ENCODE data around the gene LRWD1.
"Not testable (repeated sequence)": the region's sequence is repeated elsewhere in the genome, so short reads cannot be mapped to it uniquely, and the experiment has no call there.

LRWD1 gene

DNA sequence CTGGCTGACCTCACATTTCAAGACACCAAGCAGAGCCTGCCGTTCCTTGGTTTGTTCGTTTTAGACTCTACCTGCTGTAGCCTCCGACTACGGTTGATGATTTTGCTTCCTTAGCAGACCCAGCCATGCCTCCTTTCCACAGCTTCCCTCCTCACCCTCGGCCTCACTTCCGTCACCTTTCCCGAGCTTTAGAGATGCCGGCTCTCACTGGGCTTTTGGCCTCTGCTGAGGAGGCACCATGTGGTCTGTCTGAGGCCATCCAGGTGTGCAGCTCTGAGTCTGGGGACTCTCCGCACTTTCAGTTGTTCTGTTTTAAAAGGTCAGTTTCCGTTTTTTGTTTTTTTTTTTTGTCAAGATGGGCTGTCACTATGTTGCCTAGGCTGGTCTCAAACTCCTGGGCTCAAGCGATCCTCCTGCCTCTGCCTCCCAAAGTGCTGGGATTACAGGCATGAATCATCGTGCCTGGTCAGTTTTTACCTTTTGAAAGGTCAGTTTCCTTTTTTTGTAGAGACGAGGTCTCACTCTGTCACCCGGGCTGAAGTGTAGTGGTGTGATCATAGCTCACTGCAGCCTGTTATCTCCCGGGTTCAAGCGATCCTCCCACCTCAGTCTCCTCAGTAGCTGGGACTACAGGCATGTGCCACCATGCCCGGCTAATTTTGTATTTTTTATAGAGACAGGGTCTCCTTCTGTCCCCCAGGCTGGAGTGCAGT lies 19.7 kb upstream of the LRWD1 start:
- no peak for DNase-seq

DNA sequence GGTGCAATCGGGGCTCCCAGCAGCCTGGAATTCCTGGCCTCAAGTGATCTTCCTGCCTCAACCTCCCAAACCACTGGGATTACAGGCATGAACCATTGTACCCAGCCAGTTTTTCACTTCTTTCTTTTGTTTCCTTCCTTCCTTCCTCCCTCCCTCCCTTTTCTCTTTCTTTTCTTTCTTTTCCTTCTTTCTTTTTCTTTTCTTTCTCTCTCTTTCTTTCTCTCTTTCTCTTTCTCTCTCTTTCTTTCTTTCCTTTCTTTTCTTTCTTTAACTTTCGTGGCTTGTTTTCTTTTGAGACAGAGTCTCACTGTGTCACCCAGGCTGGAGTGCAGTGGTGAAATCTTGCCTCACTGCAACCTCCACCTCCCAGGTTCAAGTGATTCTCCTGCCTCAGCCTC lies 19.1 kb upstream of the LRWD1 start:
- DNase-seq: no peak

DNA sequence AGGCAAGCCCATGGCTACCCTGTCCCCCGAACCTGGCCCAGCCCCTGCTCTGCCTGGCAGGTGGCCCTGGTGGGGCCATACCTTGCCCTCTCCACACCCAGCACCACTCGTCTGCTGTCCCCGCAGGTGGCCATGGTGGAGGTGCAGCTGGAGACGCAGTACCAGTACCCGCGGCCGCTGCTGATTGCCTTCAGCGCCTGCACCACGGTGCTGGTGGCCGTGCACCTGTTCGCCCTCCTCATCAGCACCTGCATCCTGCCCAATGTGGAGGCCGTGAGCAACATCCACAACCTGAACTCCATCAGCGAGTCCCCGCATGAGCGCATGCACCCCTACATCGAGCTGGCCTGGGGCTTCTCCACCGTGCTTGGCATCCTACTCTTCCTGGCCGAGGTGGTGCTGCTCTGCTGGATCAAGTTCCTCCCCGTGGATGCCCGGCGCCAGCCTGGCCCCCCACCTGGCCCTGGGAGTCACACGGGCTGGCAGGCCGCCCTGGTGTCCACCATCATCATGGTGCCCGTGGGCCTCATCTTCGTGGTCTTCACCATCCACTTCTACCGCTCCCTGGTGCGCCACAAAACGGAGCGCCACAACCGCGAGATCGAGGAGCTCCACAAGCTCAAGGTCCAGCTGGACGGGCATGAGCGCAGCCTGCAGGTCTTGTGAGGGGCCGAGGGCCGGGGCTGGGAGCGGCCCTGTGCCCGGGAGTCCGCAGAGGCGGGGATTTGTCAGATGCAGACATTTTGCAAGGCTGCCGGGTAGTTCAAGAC lies 18.2 kb upstream of the LRWD1 start:
- no peak for DNase-seq

DNA sequence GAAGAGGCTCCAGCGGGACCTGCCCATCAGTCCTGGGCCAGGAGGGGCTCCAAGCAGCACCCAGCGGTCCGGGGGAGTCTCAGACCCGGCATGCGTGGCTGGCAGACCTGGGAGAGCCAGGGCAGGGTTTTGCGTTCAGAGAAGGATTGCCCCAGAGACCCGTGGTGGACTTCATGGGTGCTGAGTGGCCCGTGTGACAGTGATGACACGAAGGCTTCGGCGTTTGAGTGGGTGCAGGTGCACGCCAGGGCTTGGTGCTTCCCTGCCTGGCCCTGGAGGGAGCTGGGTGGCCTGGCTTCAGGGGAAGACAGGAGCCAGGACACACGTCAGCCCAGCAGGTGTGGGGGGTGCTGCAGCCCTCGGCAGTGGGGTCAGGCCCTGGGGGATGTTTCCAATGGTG lies 17.5 kb upstream of the LRWD1 start:
- no peak for DNase-seq

DNA sequence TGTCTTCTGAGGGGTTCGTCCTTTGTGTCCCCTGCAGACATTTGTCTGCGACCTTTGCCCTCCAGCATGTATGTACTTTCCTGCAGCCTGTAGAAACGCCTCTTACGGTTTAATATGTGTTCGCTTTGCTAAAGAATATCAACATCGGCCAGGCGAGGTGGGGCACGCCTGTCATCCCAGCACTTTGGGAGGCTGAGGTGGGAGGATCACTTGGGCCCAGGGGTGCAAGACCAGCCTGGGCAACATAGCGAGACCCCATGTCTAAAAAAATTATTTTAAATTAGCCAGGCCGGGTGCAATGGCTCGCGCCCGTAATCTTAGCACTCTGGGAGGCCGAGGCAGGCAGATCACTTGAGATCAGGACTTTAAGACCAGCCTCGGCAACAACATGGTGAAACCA lies 15.6 kb upstream of the LRWD1 start:
- DNase-seq: no peak

DNA sequence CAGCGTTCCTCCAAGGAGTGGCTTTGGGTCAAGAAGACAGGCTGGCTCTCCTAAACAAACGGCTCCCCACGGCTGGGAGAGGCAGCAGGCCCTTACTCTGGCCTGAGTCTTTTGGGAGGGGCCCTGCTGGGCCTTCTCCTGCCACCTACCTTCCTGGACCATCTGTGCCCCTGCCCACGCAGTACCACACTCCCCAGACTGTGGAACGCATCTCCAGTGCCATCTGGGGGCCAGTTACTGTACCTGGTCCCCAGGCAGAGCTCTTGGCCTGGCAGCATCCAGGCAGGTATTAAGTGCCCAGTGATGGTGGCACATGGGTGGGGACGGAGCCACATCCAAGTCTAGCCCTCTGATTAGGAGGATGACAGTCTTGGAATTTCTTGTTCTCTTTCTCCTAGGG lies 14.5 kb upstream of the LRWD1 start:
- DNase-seq: no peak

DNA sequence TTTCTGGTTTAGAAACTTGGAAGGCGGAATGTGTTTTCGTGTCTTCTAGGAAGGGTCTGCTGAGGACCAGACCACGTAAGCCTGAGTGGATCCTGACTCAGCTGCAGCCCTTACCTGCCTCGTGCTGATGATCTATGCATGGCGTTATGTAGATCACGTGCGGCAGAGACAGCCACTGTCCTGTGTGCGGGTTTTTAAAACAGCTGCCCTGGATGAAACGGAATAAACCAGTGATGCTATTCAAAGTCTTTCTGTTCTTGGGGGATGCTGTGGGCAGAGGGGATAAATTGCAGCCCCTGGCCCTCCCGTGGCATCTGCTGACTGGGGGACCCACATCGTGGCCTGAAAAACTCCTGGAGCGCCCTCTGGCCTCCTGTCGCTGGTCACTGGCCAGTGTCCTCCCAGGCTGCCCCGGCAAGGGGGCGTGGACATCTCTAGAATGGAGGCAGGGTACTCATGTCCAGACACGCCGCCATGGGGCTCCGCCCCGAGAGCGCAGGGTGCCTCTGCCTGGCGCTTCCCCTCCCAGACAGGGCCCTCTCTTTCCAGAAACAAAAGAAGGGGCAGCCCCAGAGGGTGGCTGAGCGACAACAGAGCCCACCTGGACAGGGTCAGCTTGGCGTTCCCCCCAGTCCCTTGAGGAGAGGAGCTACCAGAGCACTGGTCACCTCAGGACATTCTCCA lies 13.3 kb upstream of the LRWD1 start:
- no peak for DNase-seq

DNA sequence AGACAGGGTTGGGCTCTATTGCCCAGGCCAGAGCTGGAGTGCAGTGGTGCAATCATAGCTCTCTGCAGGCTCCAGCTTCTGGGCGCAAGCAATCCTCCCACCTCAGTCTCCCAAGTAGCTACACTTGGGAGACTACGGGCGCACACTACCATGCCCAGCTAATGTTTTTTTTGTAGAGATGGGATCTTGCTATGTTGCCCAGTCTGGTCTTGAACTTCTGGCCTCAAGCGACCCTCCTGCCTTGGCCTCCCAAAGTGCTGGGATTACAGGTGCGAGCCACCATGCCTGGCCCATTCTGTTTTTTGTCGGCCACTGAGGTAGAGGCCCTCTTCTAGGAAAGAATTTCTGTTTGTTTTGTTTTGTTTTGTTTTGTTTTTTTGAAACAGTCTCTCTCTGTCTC lies 12.3 kb upstream of the LRWD1 start:
- DNase-seq: no peak

DNA sequence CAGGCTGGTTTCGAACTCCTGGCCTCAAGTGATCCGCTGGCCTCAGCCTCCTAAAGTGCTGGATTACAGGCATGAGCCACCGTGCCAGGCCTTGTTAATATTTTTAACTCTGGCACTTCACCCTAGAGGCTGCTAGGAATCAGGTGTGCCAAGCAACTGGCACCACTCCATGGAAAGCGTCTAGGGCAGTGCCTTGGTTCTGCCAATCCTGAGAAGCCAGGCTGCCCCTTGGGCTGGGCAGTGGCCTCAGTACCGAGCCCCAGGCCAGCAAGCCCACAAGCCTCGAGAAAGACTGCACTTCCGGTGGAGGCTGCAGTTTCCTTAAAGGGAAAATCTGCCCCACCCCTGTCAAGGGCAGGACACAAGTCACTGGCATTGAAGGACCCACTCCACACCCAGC lies 11.5 kb upstream of the LRWD1 start:
- no peak for DNase-seq

DNA sequence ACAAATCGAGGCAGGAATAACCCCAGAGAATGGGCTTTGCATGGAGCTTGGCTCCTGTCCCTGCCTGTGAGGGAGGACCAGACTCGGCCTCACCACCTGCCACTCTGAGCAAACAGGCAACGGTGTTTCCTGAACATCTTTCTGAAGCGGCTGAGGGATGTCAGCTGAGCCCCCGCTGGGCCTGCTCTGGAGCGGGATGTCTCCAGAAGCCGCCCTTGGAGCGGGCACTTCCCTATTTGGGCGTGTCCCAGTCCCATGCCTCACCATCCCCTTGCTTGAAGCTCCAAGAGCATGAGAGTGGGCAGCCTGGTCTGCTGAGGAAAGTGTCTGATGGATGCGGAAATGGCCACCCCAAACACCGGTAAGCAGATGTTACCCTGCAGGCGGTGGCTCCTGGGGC lies 10.3 kb upstream of the LRWD1 start:
- DNase-seq: no peak

DNA sequence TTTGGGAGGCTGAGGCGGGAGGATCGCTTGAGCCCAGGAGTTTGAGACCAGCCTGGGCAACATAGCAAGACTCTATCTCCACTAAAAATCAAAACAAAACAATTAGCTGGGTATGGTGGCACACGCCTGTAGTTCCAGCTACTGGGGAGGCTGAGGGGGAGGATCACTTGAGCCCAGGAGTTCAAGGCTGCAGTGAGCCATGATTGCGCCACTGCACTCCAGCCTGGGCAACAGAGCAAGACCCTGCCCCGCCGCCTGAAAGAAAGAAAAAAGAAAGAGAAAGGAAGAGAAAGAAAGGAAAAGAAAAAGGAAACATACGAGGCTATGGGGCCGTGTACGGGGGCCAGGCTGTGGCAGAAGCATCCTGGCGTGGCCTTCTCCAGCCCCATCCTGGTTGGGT lies 9.9 kb upstream of the LRWD1 start:
- DNase-seq: not testable (repeated sequence)

DNA sequence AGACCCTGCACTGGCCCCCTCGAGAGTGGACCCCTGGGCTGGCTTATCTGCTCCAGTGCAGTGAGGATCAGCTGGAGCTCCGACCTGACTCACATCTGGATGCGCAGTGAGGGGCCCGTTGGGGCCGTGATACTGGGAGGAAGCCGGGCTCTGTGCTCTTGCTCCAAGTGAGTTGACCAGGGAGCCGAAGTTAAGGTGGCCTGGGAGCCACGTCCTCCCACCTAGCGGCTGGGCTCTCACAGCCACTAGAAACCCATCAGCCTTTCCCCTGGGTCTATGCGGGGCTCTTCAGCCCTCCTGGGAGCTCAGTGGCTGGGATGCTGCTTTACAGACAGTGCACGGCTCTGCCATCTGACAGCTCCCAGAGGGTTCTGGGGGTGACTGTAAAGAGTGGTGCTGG lies 9.2 kb upstream of the LRWD1 start:
- no peak for DNase-seq

DNA sequence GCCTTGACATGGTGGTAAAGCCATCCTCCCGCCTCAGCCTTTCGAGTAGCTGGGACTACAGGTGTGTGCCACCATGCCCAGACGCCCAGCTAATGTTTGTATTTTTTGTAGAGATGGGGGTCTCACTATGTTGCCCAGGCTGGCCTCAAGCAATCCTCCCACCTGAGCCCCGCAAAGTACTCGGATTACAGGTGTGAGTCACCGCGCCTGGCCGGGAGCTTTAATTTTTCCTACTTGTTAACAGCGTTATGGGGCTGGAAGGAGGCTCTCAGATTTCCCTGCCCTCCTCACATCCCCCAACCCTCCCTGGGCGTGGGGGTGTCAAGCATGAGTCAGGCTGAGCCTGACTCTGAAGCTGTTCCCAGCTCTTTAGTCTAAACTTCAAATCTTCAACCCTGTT lies 8.5 kb upstream of the LRWD1 start:
- DNase-seq: no peak

DNA sequence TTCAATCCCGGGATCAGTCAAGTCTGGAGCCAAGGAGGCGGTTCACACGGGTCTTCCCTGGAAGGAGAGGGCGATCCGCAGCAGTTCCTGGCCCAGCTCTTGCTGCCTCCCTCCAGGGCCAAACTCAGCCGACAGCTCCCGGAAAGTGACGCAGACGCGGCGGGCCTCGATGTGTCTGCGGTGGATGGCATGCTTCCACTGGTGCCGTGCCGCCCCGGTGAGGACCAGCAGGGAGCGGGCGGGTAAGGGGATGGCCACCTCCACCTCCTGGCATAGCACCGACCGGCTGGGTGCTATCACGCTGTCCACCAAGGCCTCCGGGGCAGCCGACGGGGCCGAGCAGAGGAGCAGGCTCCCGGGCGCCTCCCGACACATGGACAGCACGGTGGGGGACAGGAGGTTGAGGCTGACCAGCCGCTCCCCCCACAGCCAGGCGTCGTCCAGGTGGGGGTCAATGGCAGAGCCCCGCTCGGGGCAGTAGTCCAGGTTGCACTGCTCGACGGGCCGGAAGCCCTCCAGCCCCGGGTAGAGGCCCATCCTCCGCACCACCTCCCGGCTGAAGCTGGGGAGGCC lies 7.3 kb upstream of the LRWD1 start:
- DNase-seq: no peak

DNA sequence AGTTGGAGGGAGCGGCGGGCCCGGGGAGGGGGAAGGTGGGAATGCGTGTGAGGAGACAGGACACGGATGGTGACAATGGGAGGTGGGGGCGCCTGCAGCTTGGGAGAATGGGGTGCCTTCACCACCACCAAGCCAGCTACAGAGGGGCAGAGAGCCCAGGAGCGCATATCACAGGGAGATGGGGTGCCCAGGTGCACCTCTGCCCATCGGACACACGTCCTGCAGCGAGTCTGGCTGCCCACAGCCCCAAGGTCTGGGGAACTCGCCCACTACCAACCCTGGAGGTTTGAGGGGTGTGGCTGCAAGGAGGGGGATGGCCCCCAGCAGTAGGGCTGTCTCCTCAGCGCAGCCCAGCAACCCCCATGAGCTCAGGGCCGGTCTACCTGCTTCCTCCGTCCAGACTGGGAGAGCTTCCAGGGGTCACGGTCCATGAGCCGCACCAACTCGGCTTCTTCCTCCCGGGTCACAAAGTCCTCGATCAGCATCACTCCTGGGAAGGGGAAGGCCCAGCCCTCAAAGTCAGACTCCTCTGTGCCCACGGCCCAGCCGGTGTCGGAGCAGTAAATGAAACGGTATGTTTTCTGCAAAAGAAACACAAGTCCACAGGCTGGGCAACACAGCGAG lies 5.5 kb upstream of the LRWD1 start:
- DNase-seq: no peak

DNA sequence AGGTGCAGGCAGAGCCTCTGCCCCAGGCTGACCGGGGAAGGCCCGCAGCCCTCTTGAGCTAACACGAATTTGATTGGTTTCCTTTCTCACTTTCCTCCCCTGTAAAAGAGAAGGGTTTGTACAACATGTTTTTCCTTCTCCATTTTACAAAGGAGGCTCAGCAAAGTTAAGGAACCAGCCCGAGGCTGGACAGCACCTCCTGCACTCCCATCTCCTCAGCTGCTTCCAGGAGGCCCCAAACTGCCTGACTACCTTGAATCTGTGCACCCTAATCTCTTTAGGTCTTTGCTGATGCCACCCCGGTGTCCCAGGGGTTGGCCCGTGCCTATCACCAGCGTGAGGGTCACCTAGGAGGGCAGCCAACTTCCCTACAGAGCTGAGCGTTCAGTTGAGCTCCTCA lies 4.3 kb upstream of the LRWD1 start:
- no peak for DNase-seq

DNA sequence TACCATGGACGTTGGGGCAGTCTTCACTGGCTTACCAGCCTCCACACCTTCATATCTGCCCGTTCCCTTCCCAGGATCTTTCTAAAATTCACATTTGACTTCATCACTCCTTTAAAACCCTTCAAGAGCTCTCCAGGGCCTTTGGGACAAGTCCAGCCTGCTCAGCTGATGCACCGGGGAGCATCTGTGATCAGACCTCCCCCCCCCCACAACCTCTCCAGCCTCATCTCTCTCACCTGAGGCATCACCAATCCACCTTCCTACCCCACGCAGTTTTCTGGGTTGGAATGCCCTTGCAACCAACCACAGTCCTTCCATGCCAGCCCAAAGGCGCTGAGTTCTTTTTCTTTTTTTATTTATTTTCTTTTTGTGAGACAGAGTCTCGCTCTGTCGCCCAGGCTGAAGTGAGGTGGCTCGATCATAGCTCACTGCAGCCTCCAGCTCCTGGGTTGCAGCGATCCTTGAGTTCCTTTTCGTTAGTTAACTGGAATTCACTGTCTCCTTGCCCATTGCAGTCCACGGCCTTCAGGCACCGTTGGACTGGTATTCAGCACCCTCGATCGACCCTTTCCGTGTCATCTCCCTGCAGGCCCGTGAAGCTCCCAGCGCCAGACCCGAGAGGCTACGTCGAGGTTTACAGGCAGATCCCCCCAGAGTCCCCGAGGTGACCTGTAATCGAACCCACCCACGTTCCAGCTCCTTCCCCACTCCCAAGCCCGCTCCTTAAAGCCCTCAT lies 775 bp upstream of the LRWD1 start:
- no peak for DNase-seq

DNA sequence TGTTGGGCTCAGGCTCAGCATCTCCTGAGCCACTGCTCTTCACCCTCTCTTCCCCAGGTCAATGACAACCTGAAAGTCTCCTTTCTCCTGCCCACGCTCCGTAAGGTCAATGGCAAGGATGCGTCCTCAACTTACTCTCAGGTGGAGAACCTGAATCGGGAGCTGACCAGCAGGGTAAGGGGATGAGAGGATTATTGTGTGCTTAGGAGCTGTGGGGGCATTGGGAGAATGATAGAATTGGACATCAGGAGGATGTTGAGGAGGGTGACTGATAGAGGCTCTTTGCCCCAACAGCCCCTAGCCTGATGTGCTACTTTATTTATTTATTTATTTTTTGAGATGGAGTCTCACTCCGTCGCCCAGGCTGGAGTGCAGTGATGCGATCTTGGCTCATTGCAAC lies 1.3 kb downstream of the LRWD1 start:
- DNase-seq: no peak

DNA sequence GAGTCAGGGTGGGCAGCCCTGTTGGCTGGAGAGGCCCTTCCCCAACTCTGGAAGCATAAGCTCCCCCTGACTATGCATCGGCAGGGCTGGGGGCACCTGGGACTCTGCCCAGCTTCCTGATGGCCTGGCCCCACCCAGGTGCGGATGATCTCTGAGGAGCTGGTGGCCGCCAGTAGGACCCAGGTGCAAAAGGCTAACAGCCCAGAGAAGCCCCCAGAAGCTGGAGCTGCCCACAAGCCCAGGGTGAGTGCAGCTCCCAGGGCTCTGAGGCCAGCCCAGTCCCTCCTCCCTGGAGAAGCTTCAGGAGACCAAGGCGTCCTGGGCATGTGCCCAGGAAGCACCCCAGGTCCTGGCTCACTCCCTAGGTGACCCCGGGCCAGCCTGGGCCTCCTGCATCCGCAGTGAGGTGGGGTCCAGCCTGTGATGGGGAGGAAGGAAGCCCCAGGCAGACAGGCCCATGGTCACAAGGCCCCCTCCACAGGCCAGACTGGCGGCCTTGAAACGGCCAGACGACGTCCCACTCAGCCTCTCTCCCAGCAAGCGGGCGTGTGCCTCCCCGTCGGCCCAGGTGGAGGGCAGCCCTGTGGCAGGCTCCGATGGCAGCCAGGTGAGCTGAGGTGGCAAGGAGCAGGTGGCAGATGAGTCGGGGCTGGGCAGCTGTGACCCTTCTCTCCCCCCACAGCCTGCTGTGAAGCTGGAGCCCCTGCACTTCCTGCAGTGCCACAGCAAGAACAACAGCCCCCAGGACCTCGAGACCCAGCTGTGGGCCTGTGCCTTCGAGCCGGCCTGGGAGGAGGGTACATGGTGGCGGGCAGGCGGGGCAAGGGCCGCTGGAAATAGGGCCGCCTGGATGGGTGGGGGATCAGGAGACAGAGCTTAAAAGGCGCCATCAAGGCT lies 3.0 kb downstream of the LRWD1 start:
- DNase-seq: no peak

DNA sequence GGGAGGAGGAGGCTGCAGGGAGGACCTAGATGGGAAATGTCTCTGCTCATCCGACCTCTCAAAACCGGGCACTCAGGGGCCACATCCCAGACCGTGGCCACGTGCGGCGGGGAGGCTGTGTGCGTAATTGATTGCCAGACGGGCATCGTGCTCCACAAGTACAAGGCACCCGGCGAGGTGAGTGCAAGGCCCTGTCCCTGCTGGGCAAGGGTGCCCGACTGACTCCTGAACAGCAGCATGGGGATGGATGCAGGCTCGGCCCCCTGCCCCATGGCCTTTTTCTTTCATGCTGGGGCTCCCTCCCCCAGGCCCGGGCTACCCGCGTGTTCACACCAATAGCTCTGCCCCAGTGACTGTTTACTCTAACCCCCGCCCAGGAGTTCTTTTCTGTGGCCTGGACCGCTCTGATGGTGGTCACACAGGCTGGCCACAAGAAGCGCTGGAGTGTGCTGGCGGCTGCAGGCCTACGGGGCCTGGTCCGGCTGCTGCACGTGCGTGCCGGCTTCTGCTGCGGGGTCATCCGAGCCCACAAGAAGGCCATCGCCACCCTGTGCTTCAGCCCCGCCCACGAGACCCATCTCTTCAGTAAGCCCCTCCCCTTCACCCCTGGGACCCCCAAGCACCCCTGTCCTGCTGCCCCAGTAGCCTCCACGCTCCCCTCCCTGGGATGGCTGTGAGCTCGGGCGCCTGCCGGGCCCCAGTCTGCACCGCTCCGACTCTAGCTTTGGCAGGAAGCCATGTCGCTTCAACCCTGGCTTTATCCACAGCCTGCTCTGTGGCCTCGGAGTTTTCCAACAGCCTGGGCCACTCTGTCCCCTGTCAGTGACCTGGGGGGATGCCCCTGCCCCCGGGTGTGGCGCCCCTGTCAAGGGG lies 3.9 kb downstream of the LRWD1 start:
- no peak for DNase-seq
